K562 (cell line): ENCODE measurements around the gene GHRL. TPM values are rescaled to one million over a fixed set of nuclear protein-coding genes. Genes with fewer than 3 reads are reported as not detected.

Source experiments
- ATAC-seq: fragments of 200-7000 bp; cut with Tn5 transposase; 3 replicates; pipeline ENCODE4 v1.9.1; 2020; ENCODE audit warnings: moderate library complexity
- BruUV-seq: library from RNA; stranded (reverse); fragments of 400-500 nt; replicated peaks from 2 replicates; lab custom pipeline; 2021; lab: Mats Ljungman, UMichigan
- CTCF ChIA-PET: fragments of 300-600 bp; formaldehyde crosslinking; extraction: SDS; loops from one replicate; lab custom pipeline; 2021; ENCODE audit warnings: low intra/inter-chr PET ratio; lab: Yijun Ruan, JAX
- POLR2A ChIA-PET: fragments of 300-600, 350-650 bp; sonication (Branson Sonifier 250); formaldehyde crosslinking; extraction: SDS; loops from one replicate; lab custom pipeline; 2021; ENCODE audit warnings: antibody characterized with exemption, inconsistent platforms; lab: Yijun Ruan, JAX
- DNase-seq, 4 experiments: peaks; one replicate each; pipeline versions ENCODE4 v3.0.0 to v3.0.0-alpha.2; 2011 to 2018; ENCODE audit warnings: low spot score in 3 of 4, mixed read lengths in 3 of 4; ENCODE audit errors: extremely low read depth in 1 of 4
- FAIRE-seq: peaks from 2 replicates; lab custom pipeline; 2011; peaks lifted over from hg19 to GRCh38; lab: Jason Lieb, UNC
- H2AFZ ChIP-seq: 2 replicates; pipeline ENCODE4 v1.6.0; 2011; ENCODE audit warnings: low read depth, low read length, control low read depth, inconsistent platforms
- H3K27ac ChIP-seq: fragments of 200-600 bp; 3 replicates; pipeline ENCODE4 v1.8.0; 2011; ENCODE audit warnings: low read depth, mild to moderate bottlenecking, control low read depth, inconsistent platforms, low read length, moderate library complexity, mixed read lengths; ENCODE audit errors: extremely low read depth
- H3K27me3 ChIP-seq, 2 experiments: fragments of 300-600 bp in 1 of 2; 2 replicates in 1 of 2; 3 replicates in 1 of 2; pipeline versions ENCODE4 v1.6.0 to v1.8.0; 2011; ENCODE audit warnings: inconsistent platforms in 2 of 2, low read length in 2 of 2, mild to moderate bottlenecking in 1 of 2, mixed read lengths in 1 of 2, moderate library complexity in 1 of 2; ENCODE audit not compliant: control insufficient read depth in 2 of 2, insufficient read depth in 2 of 2
- H3K36me3 ChIP-seq: fragments of 300-600 bp; 3 replicates; pipeline ENCODE4 v1.8.0; 2011; ENCODE audit warnings: mild to moderate bottlenecking, low read length, inconsistent platforms; ENCODE audit not compliant: control insufficient read depth, insufficient read depth
- H3K4me1 ChIP-seq, 2 experiments: fragments of 200-600 bp in 1 of 2; replicated peaks in 1 of 2; 2 replicates in 1 of 2; 3 replicates in 1 of 2; pipeline versions ENCODE4 v1.5.1 to v1.8.0; 2011; ENCODE audit warnings: inconsistent platforms in 2 of 2, low read length in 2 of 2, mild to moderate bottlenecking in 1 of 2, mixed read lengths in 1 of 2, moderate library complexity in 1 of 2; ENCODE audit not compliant: control insufficient read depth in 2 of 2, insufficient read depth in 2 of 2
- H3K4me2 ChIP-seq: 2 replicates; pipeline ENCODE4 v1.6.1; 2011; ENCODE audit warnings: low read length, control low read depth, inconsistent platforms, mixed read lengths; ENCODE audit not compliant: insufficient read depth
- H3K4me3 ChIP-seq: fragments of 200-600 bp; sonication (generic), shearing (Covaris generic); 2 replicates; pipeline ENCODE4 v1.5.1; 2016; ENCODE audit warnings: control low read depth, inconsistent platforms
- H3K79me2 ChIP-seq: fragments of 200-600 bp; 3 replicates; pipeline ENCODE4 v1.8.0; 2011; ENCODE audit warnings: low read length, inconsistent platforms; ENCODE audit not compliant: control insufficient read depth, insufficient read depth
- H3K9ac ChIP-seq, 2 experiments: 2 replicates each; pipeline versions ENCODE4 v1.6.0 to v1.6.1; 2011; ENCODE audit warnings: low read depth in 2 of 2, low read length in 2 of 2, control low read depth in 1 of 2, inconsistent platforms in 1 of 2, mild to moderate bottlenecking in 1 of 2, mixed read lengths in 1 of 2; ENCODE audit not compliant: insufficient read depth in 1 of 2
- H3K9me1 ChIP-seq: one replicate; pipeline ENCODE4 v1.6.0; 2011; ENCODE audit warnings: inconsistent platforms, mild to moderate bottlenecking, low read length, moderate library complexity; ENCODE audit not compliant: control insufficient read depth, insufficient read depth
- H3K9me3 ChIP-seq: replicated peaks from 2 replicates; pipeline ENCODE4 v1.5.1; 2011; ENCODE audit warnings: low read depth, low read length, inconsistent platforms; ENCODE audit not compliant: control insufficient read depth, insufficient read depth
- H4K20me1 ChIP-seq: replicated peaks from 2 replicates; pipeline ENCODE4 v1.6.1; 2011; ENCODE audit warnings: low read length, inconsistent platforms, mixed read lengths; ENCODE audit not compliant: control insufficient read depth, insufficient read depth
- ATF4 ChIP-seq: fragments of 450-650 bp; formaldehyde crosslinking; IDR thresholded peaks from 2 replicates; pipeline ENCODE4 v1.4.0; 2022; ENCODE audit warnings: mild to moderate bottlenecking, moderate library complexity
- BCOR ChIP-seq: fragments of 450-650 bp; IDR thresholded peaks from 2 replicates; pipeline ENCODE4 v1.6.1; 2016
- CBFA2T3 ChIP-seq: fragments of 450-650 bp; IDR thresholded peaks from 2 replicates; pipeline ENCODE4 v1.6.1; 2017
- CBX5 ChIP-seq: IDR thresholded peaks from 2 replicates; pipeline ENCODE4 v1.6.1; 2014; ENCODE audit warnings: low read depth, borderline replicate concordance
- CEBPB ChIP-seq: fragments of 450-650 bp; IDR thresholded peaks from 2 replicates; pipeline ENCODE4 v1.6.1; 2016; ENCODE audit warnings: missing genetic modification characterization, missing compliant biosample characterization
- IRF2 ChIP-seq: sonication (generic); formaldehyde crosslinking; IDR thresholded peaks from 2 replicates; pipeline ENCODE4 v1.8.1; 2022; ENCODE audit warnings: mild to moderate bottlenecking, missing genetic modification reagents
- MAFK ChIP-seq: IDR thresholded peaks from 2 replicates; pipeline ENCODE4 v1.6.1; 2011; ENCODE audit warnings: low read length, improper control_type of control experiment
- MAZ ChIP-seq, 2 experiments: fragments of 450-650 bp in 1 of 2; sonication (generic) in 1 of 2; formaldehyde crosslinking; IDR thresholded peaks in 1 of 2; conservative IDR thresholded peaks in 1 of 2; 2 replicates each; pipeline versions ENCODE4 v1.4.0 to v1.5.0; 2020; ENCODE audit warnings: mild to moderate bottlenecking in 1 of 2, missing genetic modification reagents in 1 of 2
- NCOA4 ChIP-seq: fragments of 450-650 bp; IDR thresholded peaks from 2 replicates; pipeline ENCODE4 v1.6.1; 2018; ENCODE audit warnings: mild to moderate bottlenecking; ENCODE audit not compliant: partially characterized antibody
- NFIC ChIP-seq: fragments of 450-650 bp; IDR thresholded peaks from 2 replicates; pipeline ENCODE4 v1.6.1; 2017; ENCODE audit warnings: mild to moderate bottlenecking, inconsistent platforms
- POLR2A ChIP-seq: fragments of 450-650 bp; conservative IDR thresholded peaks from 2 replicates; pipeline ENCODE4 v1.6.1; 2016
- PTRF ChIP-seq: fragments of 450-650 bp; IDR thresholded peaks from 2 replicates; pipeline ENCODE4 v1.6.1; 2016; ENCODE audit warnings: mild to moderate bottlenecking, missing genetic modification characterization, missing compliant biosample characterization
- RNF2 ChIP-seq: sonication (generic); IDR thresholded peaks from 2 replicates; pipeline ENCODE4 v1.6.1; 2016
- THRB ChIP-seq: fragments of 450-650 bp; formaldehyde crosslinking; conservative IDR thresholded peaks from 2 replicates; pipeline ENCODE4 v1.4.0; 2022; ENCODE audit warnings: mild to moderate bottlenecking, missing genetic modification characterization
- ZBTB8A ChIP-seq: fragments of 450-650 bp; IDR thresholded peaks from 2 replicates; pipeline ENCODE4 v1.6.1; 2018; ENCODE audit warnings: mild to moderate bottlenecking, moderate library complexity; ENCODE audit not compliant: partially characterized antibody
- ZZZ3 ChIP-seq: fragments of 450-650 bp; IDR thresholded peaks from 2 replicates; pipeline ENCODE4 v1.6.1; 2016; ENCODE audit warnings: antibody characterized with exemption, mild to moderate bottlenecking, moderate library complexity
- WGBS: fragments of 100-300 bp; shearing (Covaris generic); methylation state at CpG from one replicate; pipeline ENCODE4 v1.1.6; 2016; ENCODE audit warnings: low coverage, mixed read lengths; ENCODE audit not compliant: insufficient coverage; ENCODE audit errors: missing lambda C conversion rate; 5-methylcytosine and 5-hydroxymethylcytosine counted together
- in situ Hi-C: fragments of 300-500 bp; cut with MboI; formaldehyde crosslinking; loops from 4 replicates; pipeline ENCODE4 v1.15.0; 2018; ENCODE audit warnings: inconsistent platforms, mixed read lengths
- intact Hi-C: fragments of 100-400 bp; cut with micrococcal nuclease; formaldehyde crosslinking; loops from 2 replicates; pipeline ENCODE4 v1.14.2; 2022
- polyA plus RNA-seq, 8 experiments: library from polyadenylated mRNA; depleted of rRNA in 4 of 8; stranded (reverse) in 5 of 8; unstranded in 3 of 8; fragments of >200 nt; fragmentation: Nextera tagmentation in 2 of 8; fragmentation: Illumina TruSeq in 1 of 8; extraction: Ambion mirVana in 2 of 8; extraction: Trizol in 1 of 8; gene quantifications; 2 replicates each; pipeline versions ENCODE4 v1.2.1 to v1.2.3, GENCODE V29; 2011 to 2014; ENCODE audit warnings: inconsistent platforms in 1 of 8, missing spikeins in 1 of 8
- total RNA-seq, 7 experiments: library from RNA; depleted of rRNA in 6 of 7; stranded (reverse); fragments of >200 nt in 6 of 7; fragmentation: Illumina TruSeq in 2 of 7; extraction: Trizol in 2 of 7; gene quantifications; 2 replicates each; pipeline versions ENCODE4 v1.2.1 to v1.2.3, GENCODE V29; 2011 to 2021; ENCODE audit warnings: low replicate concordance in 1 of 7

Gene GHRL
- total and polyA plus RNA-seq, 9 of the 15 experiments (the other 6 are each of a cell fraction or from before 2014, with no cell fraction given) = 0.08 to 0.29 (median 0.15) TPM; not detected in 5

GRCh38 chr3:10294030-10294586 lies 1.4 kb upstream of the GHRL start (continued):
- TF ChIP-seq MAFK (no peak), ATF4 (CRISPR knock-in tag) (no peak), CEBPB (tag) (no peak), MAZ (CRISPR knock-in tag; conservative IDR thresholded peaks at IDR 0.05 in 1 of 2, IDR thresholded peaks at IDR 0.05 in 1 of 2) (no peak), CBFA2T3 (no peak)

- H3K9me3 ChIP-seq = no peaks in the 10 kb centered on the region
- no peaks in the 10 kb centered on the region for H3K27me3 ChIP-seq
- peaks cover 31% of the 10 kb centered on the region; the same call in 1 of the 3 replicates for H3K36me3 ChIP-seq
- FAIRE-seq (no peak), ATAC-seq (peak; percentile 6; the same call in 1 of the 3 replicates), DNase-seq (no peak)
- H3K4me1 ChIP-seq = peaks cover 7 to 23% of the 10 kb centered on the region in 2 experiments
- in situ Hi-C loops (no loop called here), intact Hi-C loops (no loop called here)
- H3K9me1 ChIP-seq = no peaks in the 10 kb centered on the region
- no peak overlapping the region for H3K27ac ChIP-seq
- H4K20me1 ChIP-seq = no peaks in the 10 kb centered on the region
- ChIA-PET CTCF (no interaction called here), POLR2A (interaction anchor here (0.6 to 5.3 kb wide), 8 partner anchors 8 to 906 kb away, joined by 3 to 49 read pairs (median 4); no protein-coding TSS in a partner anchor)
- 77% methylated on average over 6 of the region's 6 CpGs for WGBS
- TF ChIP-seq THRB (CRISPR knock-in tag) (no peak), NFIC (no peak), IRF2 (no peak), POLR2A (no peak), PTRF (tag) (no peak), CBX5 (no peak), ZZZ3 (no peak), ZBTB8A (no peak), NCOA4 (no peak), RNF2 (no peak), BCOR (no peak)
- no TSS peak for BruUV-seq
- H2AFZ ChIP-seq = no peak overlapping the region
- H3K79me2 ChIP-seq = no peaks in the 10 kb centered on the region
- no peak overlapping the region for H3K4me3 ChIP-seq
- H3K4me2 ChIP-seq = no peak overlapping the region
- no peak overlapping the region for H3K9ac ChIP-seq
Observed at GRCh38 chr3:10291641-10292040, 1.1 kb downstream of the GHRL start.
